Upper lobe of left lung (tissue), 6 donors: Measurements from ENCODE around the gene SLC9A8. TPM values are rescaled to one million over a fixed set of nuclear protein-coding genes. Genes with fewer than 3 reads are reported as not detected.
"Not testable (repeated sequence)": the region's sequence is repeated elsewhere in the genome, so short reads cannot be mapped to it uniquely, and the experiment has no call there.

ENCODE experiments used
- ATAC-seq, 2 donors: fragments of 200-7000 bp; cut with Tn5 transposase; one replicate each; pipeline ENCODE4 v1.9.1; 2022; ENCODE audit warnings: mild to moderate bottlenecking in 2 of 2, moderate library complexity in 2 of 2; ENCODE audit not compliant: low FRiP score in 2 of 2
- DNase-seq, 2 donors: peaks; one replicate each; pipeline ENCODE4 v3.0.0-alpha.2; 2019 to 2020
- H3K27ac ChIP-seq, 4 donors: fragments of 200-600 bp; sonication (generic); one replicate each; pipeline ENCODE4 v1.5.1; 2016 to 2019
- H3K27me3 ChIP-seq, 4 donors: fragments of 200-600 bp; sonication (generic); one replicate each; pipeline ENCODE4 v1.5.1; 2017 to 2019
- H3K36me3 ChIP-seq, 4 donors: fragments of 200-600 bp; sonication (generic); one replicate each; pipeline ENCODE4 v1.5.1; 2016 to 2019
- H3K4me1 ChIP-seq, 4 donors: fragments of 200-600 bp; sonication (generic); one replicate each; pipeline ENCODE4 v1.5.1; 2018 to 2019
- H3K4me3 ChIP-seq, 4 donors: fragments of 200-600 bp; sonication (generic); one replicate each; pipeline ENCODE4 v1.5.1; 2017 to 2019; ENCODE audit warnings: mild to moderate bottlenecking in 2 of 4, moderate library complexity in 1 of 4
- H3K9me3 ChIP-seq, 4 donors: fragments of 200-600 bp; sonication (generic); one replicate each; pipeline ENCODE4 v1.5.1; 2018 to 2019
- CTCF ChIP-seq, 6 experiments: fragments of 450-650 bp in 4 of 6; fragments of 200-600 bp in 2 of 6; sonication (generic) in 2 of 6; IDR thresholded peaks; one replicate each; pipeline ENCODE4 v1.5.1; 2016 to 2019; ENCODE audit warnings: antibody characterized with exemption in 6 of 6
- EP300 ChIP-seq, 4 donors: sonication (generic); formaldehyde crosslinking; IDR thresholded peaks; one replicate each; pipeline ENCODE4 v1.5.1; 2017; ENCODE audit warnings: antibody characterized with exemption in 4 of 4, control low read depth in 2 of 4
- POLR2A ChIP-seq, 4 donors: fragments of 450-650 bp; IDR thresholded peaks; one replicate each; pipeline ENCODE4 v1.5.1; 2016 to 2017; ENCODE audit warnings: antibody characterized with exemption in 4 of 4, mild to moderate bottlenecking in 2 of 4
- POLR2AphosphoS5 ChIP-seq, 2 donors: sonication (generic); formaldehyde crosslinking; IDR thresholded peaks; one replicate each; pipeline ENCODE4 v1.5.1; 2017; ENCODE audit warnings: antibody characterized with exemption in 2 of 2
- WGBS, 2 donors: methylation state at CpG; one replicate each; pipeline ENCODE4 v1.1.5; 2017 to 2018; 5-methylcytosine and 5-hydroxymethylcytosine counted together
- total RNA-seq, 6 donors: library from RNA; depleted of rRNA in 4 of 6; stranded (reverse); fragments of >200 nt in 4 of 6; gene quantifications; one replicate each; pipeline versions ENCODE4 v1.1.0 to v1.2.1, GENCODE V29; 2016 to 2021
- donor health status: DM: no; HTN: no; CAD: no; lungs with moderate emphysema.
- donor health status: DM: no; HTN: yes; CAD: no; lungs with severe emphysema.

The SLC9A8 gene
- total RNA-seq, 6 donors from 2014 or later: 13.2 to 19.6 (median 17.2) TPM

DNA sequence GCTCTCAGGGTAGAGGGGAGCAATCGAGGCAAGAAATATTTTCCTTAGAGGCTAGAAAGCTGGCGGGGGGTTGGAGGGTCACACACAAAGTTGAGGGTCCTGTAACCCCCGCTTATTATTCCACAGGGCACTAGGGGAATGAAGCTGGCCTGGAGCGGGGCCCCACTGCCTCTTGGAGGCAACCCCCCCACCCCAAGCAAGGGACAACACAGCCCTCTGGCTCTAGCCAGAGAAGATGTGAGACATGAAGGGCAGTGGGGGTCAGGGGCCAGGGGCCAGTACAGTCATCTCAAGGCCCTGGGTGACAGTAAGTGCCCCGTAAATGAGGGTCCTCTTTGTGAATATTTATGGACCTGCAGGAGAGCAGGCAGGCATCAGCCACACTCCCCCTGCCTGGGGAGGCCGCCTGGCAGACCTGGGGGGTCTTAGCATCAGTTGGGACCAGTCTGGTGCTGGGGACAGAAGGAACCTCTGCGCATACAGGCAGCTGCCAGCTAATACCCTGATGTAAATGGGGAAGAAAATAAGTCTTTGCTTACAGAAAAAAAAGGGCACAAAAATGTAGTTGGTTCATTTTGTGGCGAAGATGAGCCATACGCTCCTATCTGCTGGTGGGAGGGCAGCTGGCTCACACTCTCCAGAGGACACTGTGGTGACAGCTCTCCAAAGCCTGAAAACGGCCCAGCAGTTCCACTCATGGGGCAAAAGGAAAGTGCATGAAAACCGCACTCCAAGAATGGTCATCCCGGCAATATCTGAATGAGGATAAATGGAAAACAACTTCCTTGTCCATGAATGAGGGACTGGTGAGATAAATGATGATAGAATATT is 80.8 kb downstream of the SLC9A8 start:
- peak in 1 of 2 donors; percentile 34 for DNase-seq
- Histone ChIP-seq H3K27ac (peak overlapping the region; percentile 32 to 53 (median 42)), H3K9me3 (no peaks in the 10 kb centered on the region), H3K4me1 (peaks cover 46 to 69% (median 56%) of the 10 kb centered on the region in 4 donors), H3K36me3 (peaks cover 0 to 4% (median under 1%) of the 10 kb centered on the region in 4 donors), H3K4me3 (peak overlapping the region in 1 of 4 donors; percentile 0), H3K27me3 (no peaks in the 10 kb centered on the region)
- TF ChIP-seq CTCF (IDR thresholded peaks at IDR 0.05) (no peak), EP300 (IDR thresholded peaks at IDR 0.05) (no peak), POLR2A (IDR thresholded peaks at IDR 0.05) (no peak), POLR2AphosphoS5 (IDR thresholded peaks at IDR 0.05) (no peak)
- 69 to 71% methylated on average over 11 to 12 of the region's 12 CpGs for WGBS, 2 donors
- no peak for ATAC-seq

DNA sequence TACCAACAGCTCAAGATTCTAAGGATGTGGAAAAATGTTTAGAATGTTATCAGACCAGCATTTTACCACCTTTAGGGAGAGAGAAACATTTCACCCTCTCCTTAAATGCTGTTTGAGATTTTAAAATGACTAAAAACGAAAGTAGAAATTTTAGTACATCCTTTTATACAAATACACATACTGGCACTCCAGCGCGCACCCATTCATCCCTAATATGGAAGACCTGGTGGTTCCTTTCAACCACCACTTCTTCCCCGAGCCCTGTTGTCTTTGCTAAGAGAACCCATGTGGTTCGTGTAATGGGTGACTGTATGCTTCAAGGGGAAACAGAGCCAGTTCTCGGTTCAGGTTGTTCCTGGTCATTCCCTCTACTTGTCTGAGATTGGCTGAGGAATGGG is 81.4 kb downstream of the SLC9A8 start:
- 53 to 59% methylated on average over 6 of the region's 6 CpGs for WGBS, 2 donors
- no peak for ATAC-seq
- Histone ChIP-seq H3K4me1 (peaks cover 43 to 64% (median 50%) of the 10 kb centered on the region in 4 donors), H3K9me3 (no peaks in the 10 kb centered on the region), H3K4me3 (peak overlapping the region in 1 of 4 donors; percentile 0), H3K36me3 (no peaks in the 10 kb centered on the region), H3K27ac (peak overlapping the region in 2 of 4 donors; percentile 32 to 47), H3K27me3 (no peaks in the 10 kb centered on the region)
- DNase-seq: no peak
- TF ChIP-seq CTCF (IDR thresholded peaks at IDR 0.05) (no peak), EP300 (IDR thresholded peaks at IDR 0.05) (no peak)

- ATAC-seq, H3K4me3 ChIP-seq, H3K36me3 ChIP-seq, H3K27me3 ChIP-seq, DNase-seq, H3K9me3 ChIP-seq: not testable (repeated sequence)
- H3K27ac ChIP-seq: peak overlapping the region in 2 of 4 donors; percentile 17 to 32
- WGBS, 2 donors: 90 to 91% methylated on average over 7 of the region's 7 CpGs
- peaks cover 31 to 54% (median 41%) of the 10 kb centered on the region in 4 donors for H3K4me1 ChIP-seq
These were observed 83.0 kb downstream of the SLC9A8 start for GRCh38 chr20:49895474-49896093.

- Histone ChIP-seq H3K4me1 (peaks cover 25 to 47% (median 35%) of the 10 kb centered on the region in 4 donors), H3K9me3 (no peaks in the 10 kb centered on the region), H3K27me3 (no peaks in the 10 kb centered on the region), H3K4me3 (no peak overlapping the region), H3K27ac (peak overlapping the region in 3 of 4 donors; percentile 18 to 40 (median 32)), H3K36me3 (no peaks in the 10 kb centered on the region)
- TF ChIP-seq POLR2A (IDR thresholded peaks at IDR 0.05) (no peak), POLR2AphosphoS5 (IDR thresholded peaks at IDR 0.05) (peak in 1 of 2 donors; percentile 30)
- ATAC-seq (peak in 1 of 2 donors; percentile 42), DNase-seq (no peak)
- WGBS, 2 donors: 36 to 54% methylated on average over 6 of the region's 6 CpGs
These were observed 83.6 kb downstream of the SLC9A8 start for GRCh38 chr20:49896204-49896603.

DNA sequence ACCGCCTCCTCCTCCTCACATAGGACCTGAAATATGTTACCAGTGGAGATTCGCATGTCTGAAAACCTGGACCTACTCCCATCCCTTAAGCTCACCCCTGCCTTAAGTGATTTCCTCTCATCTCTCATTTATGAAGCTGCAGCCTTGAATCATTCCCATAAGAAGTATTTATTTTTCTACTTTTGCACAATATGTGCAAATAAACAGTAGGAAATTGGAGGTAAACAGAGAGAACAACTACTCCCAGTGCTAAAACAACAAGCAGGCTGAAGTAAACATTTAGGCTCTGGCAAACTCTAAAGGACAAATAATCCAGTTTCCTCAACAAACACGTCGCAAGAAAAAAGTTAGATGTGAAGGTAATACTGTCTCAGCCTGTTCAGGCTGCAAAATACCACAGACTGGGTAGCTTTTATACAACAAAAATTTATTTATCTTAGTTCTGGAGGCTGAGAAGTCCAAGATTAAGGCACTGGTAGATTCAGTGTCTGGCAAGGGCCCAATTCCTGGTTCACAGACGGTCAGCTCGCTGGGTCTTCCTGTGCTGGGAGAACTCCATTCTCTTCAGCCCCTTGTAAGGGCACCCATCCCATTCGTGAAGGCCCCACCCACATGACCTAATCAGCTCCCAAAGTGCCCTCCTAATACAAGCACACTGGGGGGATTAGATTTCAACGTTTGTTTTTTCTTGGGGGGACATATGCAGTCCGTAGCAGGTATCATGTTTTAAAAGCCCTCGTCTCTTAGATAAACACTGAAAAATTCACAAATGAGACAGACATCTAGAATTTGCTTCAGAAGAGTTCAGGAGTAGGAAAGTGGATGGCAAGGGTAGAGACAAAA is 87.1 kb downstream of the SLC9A8 start:
- Histone ChIP-seq H3K27ac (peak overlapping the region in 1 of 4 donors; percentile 35), H3K4me1 (peaks cover 4 to 21% (median 16%) of the 10 kb centered on the region in 4 donors), H3K9me3 (no peaks in the 10 kb centered on the region), H3K36me3 (peaks cover 3 to 24% (median 11%) of the 10 kb centered on the region in 4 donors), H3K27me3 (no peaks in the 10 kb centered on the region), H3K4me3 (no peak overlapping the region)
- ATAC-seq: no peak
- 65 to 66% methylated on average over 9 to 10 of the region's 10 CpGs for WGBS, 2 donors
- no peak for DNase-seq
- no peak for TF ChIP-seq POLR2A (IDR thresholded peaks at IDR 0.05)

DNA sequence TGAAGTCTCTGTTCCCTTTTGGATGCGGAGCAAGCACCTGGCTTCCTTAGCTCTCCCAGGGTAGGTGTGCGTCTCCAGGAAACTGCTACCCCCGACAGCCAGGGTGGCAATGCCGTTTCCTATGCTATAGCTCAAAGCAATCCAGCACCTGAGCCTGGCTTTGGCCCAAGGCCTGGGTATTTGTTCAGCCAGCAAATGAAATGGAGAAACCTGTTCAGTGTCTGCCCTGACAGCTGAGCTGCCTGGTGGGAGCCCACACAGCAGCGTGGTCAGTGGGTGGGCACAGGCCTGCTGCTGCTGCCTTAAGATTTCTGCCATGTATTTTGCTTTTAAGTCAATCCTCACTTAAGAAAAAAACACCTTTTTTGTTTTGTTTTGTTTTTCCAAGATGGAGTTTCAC is 89.0 kb downstream of the SLC9A8 start:
- DNase-seq (no peak), ATAC-seq (no peak)
- H3K36me3 ChIP-seq: peaks cover 8 to 42% (median 29%) of the 10 kb centered on the region in 4 donors
- TF ChIP-seq POLR2AphosphoS5 (IDR thresholded peaks at IDR 0.05): no peak
- TF ChIP-seq EP300 (IDR thresholded peaks at IDR 0.05): no peak
- TF ChIP-seq POLR2A (IDR thresholded peaks at IDR 0.05): no peak
- TF ChIP-seq CTCF (IDR thresholded peaks at IDR 0.05): no peak
- H3K4me1 ChIP-seq: peaks cover 0 to 11% (median 9%) of the 10 kb centered on the region in 4 donors
- no peak overlapping the region for H3K4me3 ChIP-seq
- 71 to 94% methylated on average over 3 to 5 of the region's 5 CpGs for WGBS, 2 donors
- H3K27me3 ChIP-seq: no peaks in the 10 kb centered on the region
- H3K9me3 ChIP-seq: no peaks in the 10 kb centered on the region
- no peak overlapping the region for H3K27ac ChIP-seq
